ENCODE measurements around the gene MEIS2. TPM values are rescaled to one million over a fixed set of nuclear protein-coding genes. Genes with fewer than 3 reads are reported as not detected.

Gene MEIS2
- total and polyA plus RNA-seq, 2 of the 13 experiments (the other 11 are each of a cell fraction or from before 2014, with no cell fraction given) = 10.7 to 12.4 TPM

DNA sequence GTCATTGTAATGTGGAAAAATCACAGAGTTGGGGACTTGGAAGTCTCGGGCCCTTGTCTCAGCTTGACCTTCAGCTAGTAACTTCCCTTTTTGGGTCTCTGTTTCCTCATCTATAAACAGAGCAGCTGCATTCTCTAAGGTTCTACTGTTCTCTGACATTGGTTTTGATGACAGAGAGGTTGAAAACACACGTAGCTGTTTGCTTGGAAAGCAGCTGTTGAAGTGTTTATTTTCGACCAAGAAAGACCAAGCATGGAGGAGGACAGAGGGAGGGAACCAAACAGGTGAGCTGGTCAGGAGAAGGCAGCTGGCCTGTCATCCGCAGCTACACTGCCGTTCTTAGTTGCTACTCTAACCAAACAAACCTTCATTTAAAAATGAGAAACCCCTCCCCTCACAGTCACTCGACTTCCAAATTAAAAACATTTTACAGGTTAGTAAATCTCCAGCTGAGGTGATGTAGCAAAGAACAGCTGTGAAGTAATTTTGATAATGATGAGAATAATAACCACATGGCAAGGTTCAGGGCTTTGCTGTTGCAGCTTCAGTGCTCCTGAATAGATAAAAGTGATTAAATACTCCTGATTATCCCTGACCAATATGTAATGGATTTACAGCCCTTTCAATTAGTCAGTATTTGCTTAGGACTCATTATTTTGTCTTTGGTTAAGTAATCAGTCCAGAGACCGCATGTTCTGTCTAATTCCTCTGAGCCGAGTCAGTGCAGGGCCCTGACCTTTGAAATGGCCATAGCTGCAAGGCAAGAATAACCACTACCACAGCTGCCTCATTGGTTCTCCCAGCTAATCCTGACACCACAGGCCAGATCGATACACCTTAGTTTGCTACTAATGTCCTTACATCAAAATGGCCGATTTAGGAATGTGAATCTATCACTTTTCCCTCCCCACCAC, 65.3 kb downstream of the MEIS2 start (continued):
- TF ChIP-seq, protein P1, sequence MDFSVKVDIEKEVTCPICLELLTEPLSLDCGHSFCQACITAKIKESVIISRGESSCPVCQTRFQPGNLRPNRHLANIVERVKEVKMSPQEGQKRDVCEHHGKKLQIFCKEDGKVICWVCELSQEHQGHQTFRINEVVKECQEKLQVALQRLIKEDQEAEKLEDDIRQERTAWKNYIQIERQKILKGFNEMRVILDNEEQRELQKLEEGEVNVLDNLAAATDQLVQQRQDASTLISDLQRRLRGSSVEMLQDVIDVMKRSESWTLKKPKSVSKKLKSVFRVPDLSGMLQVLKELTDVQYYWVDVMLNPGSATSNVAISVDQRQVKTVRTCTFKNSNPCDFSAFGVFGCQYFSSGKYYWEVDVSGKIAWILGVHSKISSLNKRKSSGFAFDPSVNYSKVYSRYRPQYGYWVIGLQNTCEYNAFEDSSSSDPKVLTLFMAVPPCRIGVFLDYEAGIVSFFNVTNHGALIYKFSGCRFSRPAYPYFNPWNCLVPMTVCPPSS (IDR thresholded peaks at IDR 0.05) = no peak
- TF ChIP-seq NBN (conservative IDR thresholded peaks at IDR 0.05) (no peak), ZNF543 (CRISPR knock-in tag; IDR thresholded peaks at IDR 0.05) (no peak), NR3C1 (CRISPR knock-in tag; IDR thresholded peaks at IDR 0.05) (no peak), FOSL2 (CRISPR knock-in tag; IDR thresholded peaks at IDR 0.05) (peak; percentile 77), ZSCAN12 (CRISPR knock-in tag; IDR thresholded peaks at IDR 0.05) (no peak), STAG1 (CRISPR knock-in tag; IDR thresholded peaks at IDR 0.05) (no peak; the same call in 1 of the 2 replicates), MEIS1 (CRISPR knock-in tag; IDR thresholded peaks at IDR 0.05; ENCODE audit: borderline replicate concordance) (0 out of 2 replicates have a peak, but pooled peaks have one; percentile 27), NR2F1 (CRISPR knock-in tag; IDR thresholded peaks at IDR 0.05) (peak in 1 of 2 experiments; percentile 83; a peak in 2 of 4 replicates)
- TF ChIP-seq, protein P2, sequence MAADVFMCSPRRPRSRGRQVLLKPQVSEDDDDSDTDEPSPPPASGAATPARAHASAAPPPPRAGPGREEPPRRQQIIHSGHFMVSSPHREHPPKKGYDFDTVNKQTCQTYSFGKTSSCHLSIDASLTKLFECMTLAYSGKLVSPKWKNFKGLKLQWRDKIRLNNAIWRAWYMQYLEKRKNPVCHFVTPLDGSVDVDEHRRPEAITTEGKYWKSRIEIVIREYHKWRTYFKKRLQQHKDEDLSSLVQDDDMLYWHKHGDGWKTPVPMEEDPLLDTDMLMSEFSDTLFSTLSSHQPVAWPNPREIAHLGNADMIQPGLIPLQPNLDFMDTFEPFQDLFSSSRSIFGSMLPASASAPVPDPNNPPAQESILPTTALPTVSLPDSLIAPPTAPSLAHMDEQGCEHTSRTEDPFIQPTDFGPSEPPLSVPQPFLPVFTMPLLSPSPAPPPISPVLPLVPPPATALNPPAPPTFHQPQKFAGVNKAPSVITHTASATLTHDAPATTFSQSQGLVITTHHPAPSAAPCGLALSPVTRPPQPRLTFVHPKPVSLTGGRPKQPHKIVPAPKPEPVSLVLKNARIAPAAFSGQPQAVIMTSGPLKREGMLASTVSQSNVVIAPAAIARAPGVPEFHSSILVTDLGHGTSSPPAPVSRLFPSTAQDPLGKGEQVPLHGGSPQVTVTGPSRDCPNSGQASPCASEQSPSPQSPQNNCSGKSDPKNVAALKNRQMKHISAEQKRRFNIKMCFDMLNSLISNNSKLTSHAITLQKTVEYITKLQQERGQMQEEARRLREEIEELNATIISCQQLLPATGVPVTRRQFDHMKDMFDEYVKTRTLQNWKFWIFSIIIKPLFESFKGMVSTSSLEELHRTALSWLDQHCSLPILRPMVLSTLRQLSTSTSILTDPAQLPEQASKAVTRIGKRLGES (CRISPR knock-in tag; IDR thresholded peaks at IDR 0.05; ENCODE audit: borderline replicate concordance) = no peak
- TF ChIP-seq, protein P3, sequence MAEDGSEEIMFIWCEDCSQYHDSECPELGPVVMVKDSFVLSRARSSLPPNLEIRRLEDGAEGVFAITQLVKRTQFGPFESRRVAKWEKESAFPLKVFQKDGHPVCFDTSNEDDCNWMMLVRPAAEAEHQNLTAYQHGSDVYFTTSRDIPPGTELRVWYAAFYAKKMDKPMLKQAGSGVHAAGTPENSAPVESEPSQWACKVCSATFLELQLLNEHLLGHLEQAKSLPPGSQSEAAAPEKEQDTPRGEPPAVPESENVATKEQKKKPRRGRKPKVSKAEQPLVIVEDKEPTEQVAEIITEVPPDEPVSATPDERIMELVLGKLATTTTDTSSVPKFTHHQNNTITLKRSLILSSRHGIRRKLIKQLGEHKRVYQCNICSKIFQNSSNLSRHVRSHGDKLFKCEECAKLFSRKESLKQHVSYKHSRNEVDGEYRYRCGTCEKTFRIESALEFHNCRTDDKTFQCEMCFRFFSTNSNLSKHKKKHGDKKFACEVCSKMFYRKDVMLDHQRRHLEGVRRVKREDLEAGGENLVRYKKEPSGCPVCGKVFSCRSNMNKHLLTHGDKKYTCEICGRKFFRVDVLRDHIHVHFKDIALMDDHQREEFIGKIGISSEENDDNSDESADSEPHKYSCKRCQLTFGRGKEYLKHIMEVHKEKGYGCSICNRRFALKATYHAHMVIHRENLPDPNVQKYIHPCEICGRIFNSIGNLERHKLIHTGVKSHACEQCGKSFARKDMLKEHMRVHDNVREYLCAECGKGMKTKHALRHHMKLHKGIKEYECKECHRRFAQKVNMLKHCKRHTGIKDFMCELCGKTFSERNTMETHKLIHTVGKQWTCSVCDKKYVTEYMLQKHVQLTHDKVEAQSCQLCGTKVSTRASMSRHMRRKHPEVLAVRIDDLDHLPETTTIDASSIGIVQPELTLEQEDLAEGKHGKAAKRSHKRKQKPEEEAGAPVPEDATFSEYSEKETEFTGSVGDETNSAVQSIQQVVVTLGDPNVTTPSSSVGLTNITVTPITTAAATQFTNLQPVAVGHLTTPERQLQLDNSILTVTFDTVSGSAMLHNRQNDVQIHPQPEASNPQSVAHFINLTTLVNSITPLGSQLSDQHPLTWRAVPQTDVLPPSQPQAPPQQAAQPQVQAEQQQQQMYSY (CRISPR knock-in tag; IDR thresholded peaks at IDR 0.05) = no peak
- TF ChIP-seq, protein P4, sequence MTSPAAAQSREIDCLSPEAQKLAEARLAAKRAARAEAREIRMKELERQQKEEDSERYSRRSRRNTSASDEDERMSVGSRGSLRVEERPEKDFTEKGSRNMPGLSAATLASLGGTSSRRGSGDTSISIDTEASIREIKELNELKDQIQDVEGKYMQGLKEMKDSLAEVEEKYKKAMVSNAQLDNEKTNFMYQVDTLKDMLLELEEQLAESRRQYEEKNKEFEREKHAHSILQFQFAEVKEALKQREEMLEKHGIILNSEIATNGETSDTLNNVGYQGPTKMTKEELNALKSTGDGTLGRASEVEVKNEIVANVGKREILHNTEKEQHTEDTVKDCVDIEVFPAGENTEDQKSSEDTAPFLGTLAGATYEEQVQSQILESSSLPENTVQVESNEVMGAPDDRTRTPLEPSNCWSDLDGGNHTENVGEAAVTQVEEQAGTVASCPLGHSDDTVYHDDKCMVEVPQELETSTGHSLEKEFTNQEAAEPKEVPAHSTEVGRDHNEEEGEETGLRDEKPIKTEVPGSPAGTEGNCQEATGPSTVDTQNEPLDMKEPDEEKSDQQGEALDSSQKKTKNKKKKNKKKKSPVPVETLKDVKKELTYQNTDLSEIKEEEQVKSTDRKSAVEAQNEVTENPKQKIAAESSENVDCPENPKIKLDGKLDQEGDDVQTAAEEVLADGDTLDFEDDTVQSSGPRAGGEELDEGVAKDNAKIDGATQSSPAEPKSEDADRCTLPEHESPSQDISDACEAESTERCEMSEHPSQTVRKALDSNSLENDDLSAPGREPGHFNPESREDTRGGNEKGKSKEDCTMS (CRISPR knock-in tag; conservative IDR thresholded peaks at IDR 0.05) = no peak
- TF ChIP-seq, protein P5, sequence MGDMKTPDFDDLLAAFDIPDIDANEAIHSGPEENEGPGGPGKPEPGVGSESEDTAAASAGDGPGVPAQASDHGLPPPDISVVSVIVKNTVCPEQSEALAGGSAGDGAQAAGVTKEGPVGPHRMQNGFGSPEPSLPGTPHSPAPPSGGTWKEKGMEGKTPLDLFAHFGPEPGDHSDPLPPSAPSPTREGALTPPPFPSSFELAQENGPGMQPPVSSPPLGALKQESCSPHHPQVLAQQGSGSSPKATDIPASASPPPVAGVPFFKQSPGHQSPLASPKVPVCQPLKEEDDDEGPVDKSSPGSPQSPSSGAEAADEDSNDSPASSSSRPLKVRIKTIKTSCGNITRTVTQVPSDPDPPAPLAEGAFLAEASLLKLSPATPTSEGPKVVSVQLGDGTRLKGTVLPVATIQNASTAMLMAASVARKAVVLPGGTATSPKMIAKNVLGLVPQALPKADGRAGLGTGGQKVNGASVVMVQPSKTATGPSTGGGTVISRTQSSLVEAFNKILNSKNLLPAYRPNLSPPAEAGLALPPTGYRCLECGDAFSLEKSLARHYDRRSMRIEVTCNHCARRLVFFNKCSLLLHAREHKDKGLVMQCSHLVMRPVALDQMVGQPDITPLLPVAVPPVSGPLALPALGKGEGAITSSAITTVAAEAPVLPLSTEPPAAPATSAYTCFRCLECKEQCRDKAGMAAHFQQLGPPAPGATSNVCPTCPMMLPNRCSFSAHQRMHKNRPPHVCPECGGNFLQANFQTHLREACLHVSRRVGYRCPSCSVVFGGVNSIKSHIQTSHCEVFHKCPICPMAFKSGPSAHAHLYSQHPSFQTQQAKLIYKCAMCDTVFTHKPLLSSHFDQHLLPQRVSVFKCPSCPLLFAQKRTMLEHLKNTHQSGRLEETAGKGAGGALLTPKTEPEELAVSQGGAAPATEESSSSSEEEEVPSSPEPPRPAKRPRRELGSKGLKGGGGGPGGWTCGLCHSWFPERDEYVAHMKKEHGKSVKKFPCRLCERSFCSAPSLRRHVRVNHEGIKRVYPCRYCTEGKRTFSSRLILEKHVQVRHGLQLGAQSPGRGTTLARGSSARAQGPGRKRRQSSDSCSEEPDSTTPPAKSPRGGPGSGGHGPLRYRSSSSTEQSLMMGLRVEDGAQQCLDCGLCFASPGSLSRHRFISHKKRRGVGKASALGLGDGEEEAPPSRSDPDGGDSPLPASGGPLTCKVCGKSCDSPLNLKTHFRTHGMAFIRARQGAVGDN (CRISPR knock-in tag; IDR thresholded peaks at IDR 0.05) = no peak

All from HepG2 (cell line).